COLO829 (cell line): ENCODE data around the gene DDA1.
"Not testable (repeated sequence)": the region's sequence is repeated elsewhere in the genome, so short reads cannot be mapped to it uniquely, and the experiment has no call there.

Source experiments
- DNase-seq: peaks from one replicate; pipeline ENCODE4 v3.0.0; 2012; ENCODE audit warnings: low spot score

The DDA1 gene

GRCh38 chr19:17289489-17289888 is 19.9 kb upstream of the DDA1 start:
- DNase-seq: peak; percentile 52

- peak; percentile 96 for DNase-seq
Observed at GRCh38 chr19:17292301-17293074, 16.9 kb upstream of the DDA1 start.

DNA sequence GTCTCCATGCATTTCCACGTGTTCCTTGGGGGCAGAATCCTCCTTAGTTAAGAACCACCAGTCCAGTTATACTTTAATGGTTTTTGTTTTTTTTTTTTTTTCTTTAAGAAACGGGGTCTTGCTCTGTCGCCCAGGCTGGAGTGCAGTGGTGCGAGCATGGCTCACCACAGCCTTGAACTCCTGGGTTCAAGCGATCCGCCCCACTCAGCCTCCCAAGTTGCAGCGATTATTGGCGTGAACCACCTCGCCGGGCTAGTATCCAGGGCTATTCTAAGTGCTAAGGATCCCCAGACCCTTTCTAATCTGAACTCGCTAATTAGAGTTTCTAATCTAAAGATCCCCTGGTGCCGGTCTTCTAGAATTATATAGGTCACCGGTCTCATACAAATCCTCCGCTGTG is 15.8 kb upstream of the DDA1 start:
- DNase-seq: no peak

- peak; percentile 84 for DNase-seq
Observed at GRCh38 chr19:17294051-17294891, 15.1 kb upstream of the DDA1 start.

DNA sequence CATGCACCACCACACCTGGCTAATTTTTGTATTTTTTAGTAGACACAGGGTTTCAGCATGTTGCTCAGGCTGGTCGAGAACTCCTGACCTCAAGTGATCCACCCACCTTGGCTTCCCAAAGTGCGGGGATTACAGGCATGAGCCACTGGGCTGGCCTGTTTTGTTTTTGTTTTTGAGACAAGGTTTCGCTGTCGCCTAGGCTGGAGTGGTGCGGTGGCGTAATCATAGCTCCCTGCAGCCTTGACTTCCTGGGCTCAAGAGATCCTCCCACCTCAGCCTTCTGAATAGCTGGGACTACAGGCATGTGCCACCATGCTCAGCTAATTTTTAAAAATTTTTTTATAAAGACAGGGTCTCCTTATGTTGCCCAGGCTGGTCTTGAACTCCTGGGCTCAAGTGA is 13.8 kb upstream of the DDA1 start:
- DNase-seq: not testable (repeated sequence)

DNA sequence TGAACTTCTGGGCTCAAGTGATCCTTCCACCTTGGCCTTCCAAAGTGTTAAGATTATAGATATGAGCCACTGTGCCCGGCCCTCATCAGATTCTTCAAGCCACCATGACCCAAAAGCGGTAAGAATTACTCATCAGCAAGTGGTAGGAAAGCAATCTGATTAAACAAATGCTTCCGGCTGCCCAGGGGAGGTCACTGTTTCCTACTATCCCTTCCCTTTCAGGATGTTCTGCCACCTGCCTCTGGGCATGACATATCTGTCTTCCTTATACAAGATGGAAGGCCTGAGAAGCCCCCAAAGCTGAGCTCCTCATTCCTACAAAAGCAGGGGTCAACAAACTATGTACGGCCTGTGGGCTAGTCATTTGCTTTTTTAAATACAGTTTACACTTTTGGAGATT is 13.1 kb upstream of the DDA1 start:
- peak; percentile 35 for DNase-seq

DNA sequence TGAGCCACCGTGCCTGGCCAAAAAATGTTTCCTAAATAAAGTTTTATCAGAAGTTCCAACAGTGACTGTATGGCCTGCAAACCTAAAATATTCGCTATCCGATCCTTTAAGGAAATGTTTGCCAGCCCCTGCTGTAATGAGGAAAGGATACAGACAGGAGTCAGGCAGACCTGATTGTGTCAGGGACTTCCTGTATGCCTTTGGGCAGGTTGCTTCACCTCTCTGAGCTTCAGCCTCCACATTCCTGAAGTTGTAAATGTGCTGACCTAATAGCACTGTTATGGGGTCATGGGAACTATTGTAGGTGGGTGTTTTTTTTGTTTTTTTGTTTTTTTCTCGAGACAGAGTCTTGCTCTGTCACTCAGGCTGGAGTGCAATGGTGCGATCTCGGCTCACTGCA is 12.4 kb upstream of the DDA1 start:
- no peak for DNase-seq

DNA sequence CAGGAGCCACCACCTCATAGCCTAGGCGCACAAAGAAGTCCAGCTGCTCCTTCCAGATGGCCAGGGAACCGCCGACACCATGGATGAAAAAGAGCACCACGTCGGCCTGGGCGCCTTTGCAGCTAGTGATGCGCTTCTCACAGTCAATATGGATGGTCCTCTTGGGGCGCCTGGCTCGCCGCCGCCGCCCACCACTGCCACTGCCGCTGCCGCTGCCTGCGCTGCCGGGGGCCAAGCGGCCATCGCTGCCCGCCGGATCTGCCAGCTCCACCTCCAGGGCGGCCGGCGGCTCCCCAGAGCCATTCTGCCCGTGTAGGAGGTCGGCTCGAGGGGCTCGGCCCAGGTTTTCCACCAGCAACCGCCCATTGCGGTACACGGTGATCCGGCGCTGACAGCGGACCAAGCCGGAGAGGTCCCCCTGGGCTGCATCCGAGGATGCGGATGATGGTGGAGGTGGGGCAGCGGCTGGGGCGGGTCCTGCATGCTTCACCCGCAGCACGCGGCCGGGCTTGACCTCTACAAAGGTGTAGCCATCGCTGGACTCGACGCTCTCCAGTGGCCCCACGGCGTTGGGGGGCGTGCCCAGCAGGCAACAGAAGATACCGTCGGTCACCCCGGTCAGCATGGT is 8.3 kb upstream of the DDA1 start:
- DNase-seq: no peak

DNA sequence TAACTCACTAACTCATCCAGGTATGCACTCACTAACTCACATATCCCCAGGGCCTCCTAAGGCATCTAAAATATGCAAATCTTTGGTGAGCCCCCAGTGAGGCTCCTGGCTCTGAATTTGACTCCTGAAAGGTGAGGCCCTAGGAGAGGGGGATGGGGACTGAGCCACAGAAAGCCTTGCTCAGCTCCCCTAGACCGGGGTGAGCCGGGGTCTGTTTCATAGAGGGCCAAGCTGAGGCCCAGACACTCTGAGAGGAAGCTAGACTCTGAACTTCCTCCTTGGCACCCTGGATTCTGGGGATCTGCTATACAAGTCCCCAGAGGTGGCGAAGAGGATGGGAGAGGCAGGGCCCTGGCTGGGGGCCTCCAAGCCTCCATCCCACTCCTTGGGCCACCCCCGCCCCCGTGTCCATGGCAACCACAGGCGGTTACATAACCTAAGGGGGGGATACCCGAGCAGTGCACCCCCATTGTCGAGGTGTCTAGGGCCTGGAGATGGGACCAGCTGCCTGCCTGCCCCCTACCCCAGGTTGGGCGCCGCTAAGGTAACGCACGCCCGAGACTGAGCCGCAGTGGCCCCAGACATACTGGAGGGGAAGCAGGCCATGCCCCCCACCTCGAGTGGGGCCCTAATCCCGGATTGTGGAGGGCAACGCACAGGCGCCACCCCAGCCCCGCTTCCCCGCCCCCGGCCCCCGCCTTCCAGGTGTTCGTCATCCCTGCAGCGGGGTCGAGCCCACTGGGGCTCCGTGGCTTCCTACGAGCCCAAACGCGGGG is 6.8 kb upstream of the DDA1 start:
- DNase-seq: no peak

DNA sequence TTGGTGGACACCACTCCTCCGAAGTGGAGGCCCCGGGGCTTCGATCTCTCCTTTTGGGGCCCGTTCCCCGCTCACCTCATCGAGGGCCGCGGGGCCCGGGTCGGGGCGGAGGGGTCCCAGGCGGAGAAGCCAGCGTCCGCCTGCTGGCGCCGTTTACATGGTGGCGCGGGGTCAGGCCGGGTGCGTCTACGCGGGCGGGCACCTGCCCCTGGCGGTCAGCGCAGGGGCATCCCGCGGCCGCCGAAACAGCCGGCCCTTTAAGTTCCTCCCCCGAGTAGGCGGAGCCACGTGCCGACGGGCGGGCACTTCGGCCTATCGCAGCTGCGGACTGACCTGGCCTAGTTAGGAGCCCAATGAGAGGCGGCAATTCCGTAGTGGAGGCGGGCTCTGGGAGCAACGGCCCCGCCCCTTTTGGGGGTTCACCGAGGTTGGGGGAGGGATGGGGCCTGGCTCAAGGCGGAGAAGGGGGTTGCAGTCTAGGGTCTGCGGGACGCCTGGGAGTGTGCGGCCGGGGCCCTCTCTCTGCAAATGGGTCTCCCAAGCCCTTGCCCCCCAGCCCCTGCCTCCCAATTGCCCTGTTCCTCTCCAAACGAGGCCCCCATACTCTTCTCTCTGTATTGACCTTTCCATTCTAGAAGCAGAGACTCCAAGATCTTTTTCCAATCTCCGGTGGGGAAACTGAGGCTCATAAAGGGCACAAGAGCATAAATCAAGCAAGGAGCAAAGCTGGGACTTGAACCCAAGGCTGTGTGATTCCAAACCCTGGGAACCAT is 6.0 kb upstream of the DDA1 start, which contains the start of gene ABHD8:
ABHD8 (minus strand) TSS at position 259 of the 773 bp plus-strand sequence. CDS start 1,809 bp downstream, outside the sequence.
- peak; percentile 85 for DNase-seq

- DNase-seq: no peak
Observed at GRCh38 chr19:17303940-17304267, 5.5 kb upstream of the DDA1 start.

- DNase-seq: no peak
Observed at GRCh38 chr19:17304386-17305215, 4.8 kb upstream of the DDA1 start.

- no peak for DNase-seq
Observed at GRCh38 chr19:17305216-17305516, 4.2 kb upstream of the DDA1 start.

GRCh38 chr19:17305517-17306284 is 3.7 kb upstream of the DDA1 start, which contains the start of gene MRPL34:
MRPL34 (plus strand) TSS chr19:17305872; CDS start chr19:17305893, 21 bp downstream.
- peak; percentile 98 for DNase-seq

DNA sequence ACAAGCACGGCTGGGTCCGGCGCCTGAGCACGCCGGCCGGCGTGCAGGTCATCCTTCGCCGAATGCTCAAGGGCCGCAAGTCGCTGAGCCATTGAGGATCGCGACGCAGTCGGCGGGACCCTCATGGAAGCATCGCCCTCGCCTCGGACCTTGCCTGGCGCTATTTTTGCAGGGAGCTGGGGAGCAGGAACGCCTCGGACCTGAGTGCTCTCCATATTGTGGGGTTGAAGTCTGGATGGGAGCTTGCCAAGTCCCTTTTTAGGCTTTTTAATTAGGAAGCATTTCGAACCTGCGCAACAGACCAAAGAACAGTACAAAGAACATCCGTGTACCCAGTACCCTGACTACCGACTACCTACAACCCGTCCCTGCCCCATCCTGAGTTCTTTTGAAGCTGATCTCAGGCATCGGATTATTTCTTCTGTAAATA is 3.1 kb upstream of the DDA1 start:
- no peak for DNase-seq

GRCh38 chr19:17307876-17308377 is 1.4 kb upstream of the DDA1 start:
- DNase-seq: no peak

GRCh38 chr19:17309965-17310461 is 650 bp downstream of the DDA1 start:
- DNase-seq: no peak

- no peak for DNase-seq
Observed at GRCh38 chr19:17311455-17312188, 2.3 kb downstream of the DDA1 start.
